CD1c-positive myeloid dendritic cell (primary cell): ENCODE measurements around the gene GDF15.
"Not testable (repeated sequence)": the region's sequence is repeated elsewhere in the genome, so short reads cannot be mapped to it uniquely, and the experiment has no call there.

ENCODE experiments used
- DNase-seq: peaks from one replicate; pipeline ENCODE4 v3.0.0-alpha.2; 2016; ENCODE audit errors: extremely low spot score

GDF15 gene, protein sequence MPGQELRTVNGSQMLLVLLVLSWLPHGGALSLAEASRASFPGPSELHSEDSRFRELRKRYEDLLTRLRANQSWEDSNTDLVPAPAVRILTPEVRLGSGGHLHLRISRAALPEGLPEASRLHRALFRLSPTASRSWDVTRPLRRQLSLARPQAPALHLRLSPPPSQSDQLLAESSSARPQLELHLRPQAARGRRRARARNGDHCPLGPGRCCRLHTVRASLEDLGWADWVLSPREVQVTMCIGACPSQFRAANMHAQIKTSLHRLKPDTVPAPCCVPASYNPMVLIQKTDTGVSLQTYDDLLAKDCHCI

DNA sequence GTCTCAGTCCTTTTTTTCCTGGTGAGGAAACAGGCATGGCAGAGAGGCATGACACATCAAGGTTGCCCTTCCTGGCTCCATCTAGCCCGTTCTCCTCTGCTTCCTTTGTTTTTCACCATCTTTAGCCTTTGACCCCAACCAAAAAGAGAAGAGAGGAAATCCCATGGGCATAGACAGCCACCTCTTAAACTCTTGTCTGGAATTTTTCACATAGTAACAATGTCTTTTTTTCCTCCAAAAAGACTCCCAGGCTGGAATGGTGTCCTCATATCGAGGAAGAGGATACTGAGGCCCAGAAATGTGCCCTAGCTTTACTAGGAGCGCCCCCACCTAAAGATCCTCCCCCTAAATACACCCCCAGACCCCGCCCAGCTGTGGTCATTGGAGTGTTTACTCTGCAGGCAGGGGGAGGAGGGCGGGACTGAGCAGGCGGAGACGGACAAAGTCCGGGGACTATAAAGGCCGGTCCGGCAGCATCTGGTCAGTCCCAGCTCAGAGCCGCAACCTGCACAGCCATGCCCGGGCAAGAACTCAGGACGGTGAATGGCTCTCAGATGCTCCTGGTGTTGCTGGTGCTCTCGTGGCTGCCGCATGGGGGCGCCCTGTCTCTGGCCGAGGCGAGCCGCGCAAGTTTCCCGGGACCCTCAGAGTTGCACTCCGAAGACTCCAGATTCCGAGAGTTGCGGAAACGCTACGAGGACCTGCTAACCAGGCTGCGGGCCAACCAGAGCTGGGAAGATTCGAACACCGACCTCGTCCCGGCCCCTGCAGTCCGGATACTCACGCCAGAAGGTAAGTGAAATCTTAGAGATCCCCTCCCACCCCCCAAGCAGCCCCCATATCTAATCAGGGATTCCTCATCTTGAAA lies at the start of gene GDF15:
Gene GDF15, plus strand, starts transcription at position 484 of the 868 bp plus-strand sequence. Its CDS starts 32 bp downstream, at position 516.
- peak; percentile 51 for DNase-seq

DNA sequence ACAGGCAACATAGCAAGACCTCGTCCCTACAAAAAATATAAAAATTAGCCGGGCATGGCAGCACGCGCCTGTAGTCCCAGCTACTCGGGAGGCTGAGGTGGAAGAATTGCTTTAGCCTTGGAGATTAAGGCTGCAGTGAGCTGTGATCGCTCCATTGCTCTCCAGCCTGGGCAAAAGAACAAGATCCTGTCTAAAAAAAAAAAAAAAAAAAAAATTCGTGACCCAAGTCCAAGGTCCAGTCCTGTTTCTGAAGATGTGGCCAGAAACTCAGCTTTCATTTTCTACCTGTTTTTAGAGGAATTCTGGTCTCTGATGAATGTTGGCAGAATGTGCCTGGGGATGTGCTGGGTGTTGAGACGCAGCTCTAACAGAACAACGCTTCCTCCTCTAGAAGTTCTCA lies 47.4 kb upstream of the GDF15 start:
- DNase-seq: no peak

DNA sequence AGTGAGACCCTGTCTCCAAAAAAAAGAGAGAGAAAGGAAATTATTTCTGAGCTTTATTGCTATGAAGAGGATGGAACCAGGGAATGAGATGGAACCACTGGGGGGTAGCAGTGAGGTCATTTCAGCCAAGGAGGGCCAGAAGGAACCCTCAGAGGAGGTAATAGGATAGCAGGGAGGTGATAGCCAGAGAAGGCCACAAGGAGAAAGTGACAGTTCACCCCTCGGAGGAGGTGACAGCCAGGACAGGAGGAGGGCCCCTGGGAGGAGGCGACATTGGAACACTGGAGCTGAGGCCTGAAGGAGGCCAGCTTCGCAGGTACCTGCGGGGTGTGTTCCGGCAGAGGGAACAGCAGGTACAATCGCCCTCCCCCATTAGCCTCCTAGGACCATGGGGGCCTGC lies 46.2 kb upstream of the GDF15 start:
- no peak for DNase-seq

DNA sequence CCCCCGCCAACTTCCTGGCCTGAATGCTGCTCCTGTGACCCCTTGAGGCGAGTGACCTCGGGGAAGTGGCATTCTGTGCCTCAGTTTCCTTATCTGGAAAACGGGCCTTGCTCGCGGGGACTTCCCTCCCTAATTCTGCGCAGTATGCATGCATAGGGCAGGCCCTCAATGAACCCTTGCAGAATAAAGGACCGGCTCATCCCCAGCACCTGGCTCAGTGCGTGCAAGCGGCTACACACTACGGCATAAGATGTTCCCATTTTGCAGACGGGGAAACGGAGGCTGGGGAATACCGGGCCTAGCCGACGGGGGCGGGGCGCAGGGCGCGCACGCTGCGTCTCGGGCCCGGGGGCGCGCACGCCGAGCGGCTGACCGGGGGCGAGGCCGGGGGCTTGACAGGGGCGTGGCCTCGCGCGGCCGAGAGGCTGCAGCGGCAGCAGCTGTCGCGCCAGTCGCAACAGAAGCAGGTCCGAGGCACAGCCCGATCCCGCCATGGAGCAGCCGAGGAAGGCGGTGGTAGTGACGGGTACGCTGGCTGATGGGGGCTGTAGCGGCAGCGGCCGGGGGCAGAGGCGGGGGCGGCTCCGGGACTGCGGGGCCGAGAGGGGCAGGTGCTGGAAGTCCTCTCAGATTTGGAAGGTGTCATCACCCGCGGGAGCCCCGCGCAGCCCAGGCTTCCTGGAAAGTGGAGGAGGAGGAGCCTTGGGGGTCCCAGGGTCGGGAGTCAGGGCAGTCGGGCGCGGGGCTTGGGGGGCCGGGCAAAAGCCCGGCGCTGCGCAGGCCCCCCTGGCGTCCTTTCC lies 45.6 kb upstream of the GDF15 start, which contains the start of gene PGPEP1:
Gene PGPEP1, plus strand, starts transcription at position 409 of the 800 bp plus-strand sequence. Its CDS starts 84 bp downstream, at position 493.
- DNase-seq: peak; percentile 72

DNA sequence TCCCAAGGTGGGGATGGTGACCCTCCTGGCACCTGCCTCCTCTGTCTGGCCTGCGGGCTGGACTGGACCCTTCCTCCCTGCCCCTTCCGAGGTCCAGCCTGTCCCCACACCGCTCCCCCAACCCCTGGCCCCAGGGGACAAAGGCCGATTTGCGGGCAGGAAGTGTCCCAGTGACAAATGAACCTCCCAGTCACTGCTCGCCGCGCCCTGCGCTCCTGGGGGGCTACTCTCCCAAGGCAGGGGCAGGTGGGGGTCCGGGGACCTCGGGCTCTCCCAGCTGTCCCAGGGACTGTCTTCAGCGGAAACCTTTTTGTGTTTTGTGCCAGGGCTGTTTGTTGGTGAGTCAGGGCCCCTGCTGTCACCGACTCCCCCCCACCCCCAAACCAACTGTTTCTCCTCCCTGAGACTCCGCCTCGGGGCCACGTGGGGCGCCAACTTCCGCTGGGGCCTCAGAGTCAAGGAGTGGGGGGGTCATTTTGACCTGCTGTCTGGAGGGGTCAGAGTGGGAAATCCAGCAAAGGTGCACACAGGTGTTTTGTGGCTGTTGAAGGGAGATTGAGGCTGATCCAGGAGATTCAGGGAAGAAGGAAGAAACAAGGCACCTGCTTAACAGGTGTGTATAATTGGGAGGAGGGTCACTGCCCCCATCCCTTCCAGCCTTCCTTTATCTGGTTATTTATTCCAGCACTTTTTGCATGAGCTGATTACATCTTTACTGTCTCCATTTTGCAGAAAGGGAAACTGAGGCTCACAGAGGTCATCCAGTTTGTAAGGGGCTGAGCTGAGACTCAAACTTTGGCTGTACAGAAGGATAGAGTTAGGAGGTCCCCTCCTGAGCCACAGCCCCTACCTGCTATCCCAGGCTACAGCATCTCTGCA lies 44.7 kb upstream of the GDF15 start:
- DNase-seq: peak; percentile 72

DNA sequence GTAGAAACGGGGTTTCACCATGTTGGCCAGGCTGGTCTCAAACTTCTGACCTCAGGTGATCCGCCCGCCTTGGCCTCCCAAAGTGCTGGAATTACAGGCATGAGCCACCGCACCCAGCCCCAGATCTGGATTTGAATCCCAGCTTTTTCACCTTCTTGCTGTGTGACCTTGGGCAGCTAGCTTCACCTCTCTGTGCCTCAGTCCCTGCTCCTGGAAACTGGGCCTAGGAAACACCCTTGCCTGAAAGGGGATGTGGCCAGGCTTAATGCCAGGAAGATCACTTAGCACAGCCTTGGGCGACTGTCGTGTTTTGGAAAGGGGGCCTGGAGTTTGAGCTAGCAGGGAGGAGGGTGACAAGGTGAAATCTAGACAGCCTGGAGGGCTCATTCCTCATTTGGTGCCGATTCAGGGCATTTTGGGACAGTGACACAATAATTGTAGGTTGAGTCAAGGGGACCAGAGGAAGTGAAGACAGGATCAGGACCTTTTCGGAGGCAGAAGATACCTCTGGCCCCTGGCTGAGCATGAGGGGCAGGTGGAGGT lies 43.8 kb upstream of the GDF15 start:
- no peak for DNase-seq

DNA sequence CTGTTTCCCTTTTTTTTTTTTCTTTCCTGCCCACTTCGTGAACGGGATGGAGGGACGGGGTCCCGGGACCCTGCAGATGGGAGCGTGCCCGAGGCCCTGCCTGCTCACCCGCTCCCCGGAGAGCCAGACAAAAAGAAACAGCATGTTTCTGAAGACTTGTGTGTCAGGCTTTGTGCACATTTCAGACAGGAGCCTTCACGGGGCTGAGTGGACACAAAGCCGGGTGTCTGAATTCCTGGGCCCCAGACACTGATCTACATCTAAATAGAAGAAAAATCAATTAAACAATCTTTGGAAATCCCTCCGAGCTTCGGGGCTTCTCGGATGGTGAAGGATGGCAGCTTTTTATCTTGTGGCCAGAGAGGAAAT lies 41.4 kb upstream of the GDF15 start:
- DNase-seq: no peak

DNA sequence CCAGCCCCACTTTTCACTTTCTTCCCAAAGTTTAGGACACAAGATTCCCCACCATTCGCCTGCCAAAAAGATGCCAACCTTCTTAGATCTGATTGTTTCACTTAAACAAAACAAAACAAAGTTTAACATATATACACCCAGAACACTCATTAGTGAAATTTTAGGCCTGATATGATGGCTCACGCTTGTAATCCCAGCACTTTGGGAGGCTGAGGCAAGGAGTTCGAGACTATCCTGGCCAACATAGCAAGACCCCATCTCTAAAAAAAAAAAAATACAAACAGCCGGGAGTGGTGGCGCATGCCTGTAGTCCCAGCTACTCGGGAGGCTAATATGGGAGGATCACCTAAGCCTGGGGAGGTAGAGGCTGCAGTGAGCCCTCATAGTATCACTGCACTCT lies 40.7 kb upstream of the GDF15 start:
- DNase-seq: no peak

DNA sequence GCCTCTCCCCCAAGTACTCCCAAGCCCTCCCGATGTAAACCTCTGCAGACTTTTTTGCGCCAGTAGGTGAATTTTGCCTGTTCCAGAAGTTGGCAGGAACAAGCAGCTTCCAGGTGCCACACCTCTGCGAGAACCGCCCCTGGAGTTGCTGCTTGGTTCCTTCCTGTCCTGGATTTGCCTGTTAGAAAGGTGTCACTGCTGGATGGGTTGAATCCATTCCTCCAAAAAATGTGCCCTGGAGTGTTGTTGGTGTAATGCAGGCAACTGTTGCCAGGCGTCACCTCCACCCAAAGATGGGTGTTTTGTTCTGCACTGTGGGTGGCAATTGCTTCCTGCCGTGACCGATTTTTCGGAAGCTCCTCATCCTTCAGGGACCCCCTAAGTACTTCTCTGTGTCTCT lies 39.9 kb upstream of the GDF15 start:
- no peak for DNase-seq

DNA sequence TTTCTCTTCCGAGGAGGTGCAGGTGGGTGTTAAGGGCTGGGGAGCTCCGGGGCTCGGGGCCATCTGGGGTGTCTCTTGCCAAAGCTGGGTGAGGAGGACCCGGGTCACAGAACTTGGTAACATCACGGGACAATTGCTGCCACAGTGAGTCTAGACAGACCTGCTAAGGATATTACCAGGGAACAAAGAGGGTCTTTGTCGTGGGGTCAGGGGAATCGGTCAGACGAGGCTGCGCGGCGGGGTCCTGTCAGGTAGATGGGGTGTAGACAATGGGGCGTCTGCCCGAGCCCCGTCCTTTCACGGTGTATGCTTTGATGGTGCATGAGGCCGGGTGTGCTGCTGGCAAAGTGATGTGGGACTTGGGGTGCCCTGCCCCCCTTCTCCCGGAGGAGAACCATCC lies 37.8 kb upstream of the GDF15 start:
- DNase-seq: no peak

DNA sequence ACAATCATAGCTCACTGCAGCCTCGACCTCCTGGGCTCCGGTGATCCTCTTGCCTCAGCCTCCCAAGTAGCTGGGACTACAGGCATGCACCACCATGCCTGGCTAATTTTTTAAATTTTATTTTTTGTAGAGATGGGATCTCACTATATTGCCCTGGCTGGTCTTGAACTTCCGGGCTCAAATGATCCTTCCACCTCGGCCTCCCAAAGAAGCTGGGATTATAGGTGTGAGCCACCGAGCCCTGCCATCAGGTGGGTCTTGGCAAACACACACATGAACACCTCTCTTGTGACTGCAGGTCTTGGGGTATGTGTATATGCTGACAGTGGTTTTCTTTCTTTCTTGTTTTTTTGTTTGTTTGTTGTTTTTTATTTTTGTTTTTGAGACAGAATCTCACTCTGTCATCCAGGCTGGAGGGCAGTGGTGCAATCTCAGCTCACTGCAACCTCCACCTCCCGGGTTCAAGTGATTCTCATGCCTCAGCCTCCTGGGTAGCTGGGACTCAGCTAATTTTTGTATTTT lies 37.1 kb upstream of the GDF15 start:
- not testable (repeated sequence) for DNase-seq

DNA sequence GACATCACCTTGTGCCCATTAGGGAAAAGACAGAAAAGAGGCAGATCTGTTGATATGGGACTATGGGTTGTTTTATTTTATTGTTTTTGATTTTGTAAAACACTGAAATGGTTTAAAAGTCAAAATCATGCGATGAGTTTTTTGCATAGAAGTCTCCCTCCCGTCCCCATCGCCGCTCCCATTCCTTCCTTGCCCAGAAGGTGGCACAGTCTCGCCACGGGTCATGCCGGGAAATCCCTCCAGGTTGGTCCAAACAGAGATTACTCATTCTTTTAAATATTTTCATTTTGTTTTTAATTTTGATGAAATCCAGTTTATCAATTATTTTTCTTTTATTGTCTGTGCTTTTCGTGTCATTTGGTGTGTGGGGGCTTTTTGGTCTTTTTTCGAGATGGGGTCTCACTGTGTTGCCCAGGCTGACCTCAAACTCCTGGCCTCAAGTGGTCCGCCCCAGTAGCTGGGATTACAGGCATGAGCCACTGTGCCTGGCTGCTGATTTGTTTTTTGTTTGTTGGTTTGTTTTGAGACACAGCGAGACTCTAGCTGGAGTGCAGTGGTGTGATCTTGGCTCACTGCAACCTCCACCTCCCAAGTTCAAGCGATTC lies 36.3 kb upstream of the GDF15 start:
- DNase-seq: peak; percentile 63

DNA sequence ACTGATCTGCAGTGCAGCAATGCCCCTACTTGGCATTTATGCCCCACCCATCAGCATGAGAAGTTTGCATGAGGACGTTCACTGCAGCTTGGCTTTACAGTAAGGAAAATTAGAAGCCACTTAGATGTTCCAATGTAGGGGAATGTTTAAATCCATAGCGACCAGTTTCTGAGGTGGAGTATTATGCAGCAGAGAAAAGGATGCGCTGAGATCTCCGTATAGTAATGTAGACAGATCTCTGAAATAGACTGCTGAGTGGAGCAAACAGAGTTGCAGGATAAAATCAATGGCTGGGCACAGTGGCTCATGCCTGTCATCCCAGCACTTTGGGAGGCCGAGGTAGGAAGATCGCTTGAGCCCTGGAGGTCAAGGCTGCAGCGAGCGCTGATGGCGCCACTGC lies 35.5 kb upstream of the GDF15 start:
- no peak for DNase-seq

DNA sequence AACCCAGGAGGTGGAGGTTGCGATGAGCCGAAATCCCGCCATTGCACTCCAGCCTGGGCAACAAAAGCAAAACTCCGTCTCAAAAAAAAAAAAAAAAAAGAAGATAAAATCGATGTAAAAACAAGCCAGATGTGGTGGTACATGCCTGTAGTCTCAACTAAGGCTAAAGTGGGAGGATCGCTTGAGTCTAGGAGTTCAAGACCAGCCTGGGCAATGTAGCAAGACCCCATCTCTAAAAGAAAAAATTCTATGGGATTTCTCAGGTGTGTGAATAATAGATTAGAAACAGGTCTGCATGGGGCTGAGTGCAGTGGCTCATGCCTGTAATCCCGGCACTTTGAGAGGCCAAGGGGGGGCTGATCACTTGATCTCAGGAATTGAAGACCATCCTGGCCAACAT lies 34.4 kb upstream of the GDF15 start:
- no peak for DNase-seq

DNA sequence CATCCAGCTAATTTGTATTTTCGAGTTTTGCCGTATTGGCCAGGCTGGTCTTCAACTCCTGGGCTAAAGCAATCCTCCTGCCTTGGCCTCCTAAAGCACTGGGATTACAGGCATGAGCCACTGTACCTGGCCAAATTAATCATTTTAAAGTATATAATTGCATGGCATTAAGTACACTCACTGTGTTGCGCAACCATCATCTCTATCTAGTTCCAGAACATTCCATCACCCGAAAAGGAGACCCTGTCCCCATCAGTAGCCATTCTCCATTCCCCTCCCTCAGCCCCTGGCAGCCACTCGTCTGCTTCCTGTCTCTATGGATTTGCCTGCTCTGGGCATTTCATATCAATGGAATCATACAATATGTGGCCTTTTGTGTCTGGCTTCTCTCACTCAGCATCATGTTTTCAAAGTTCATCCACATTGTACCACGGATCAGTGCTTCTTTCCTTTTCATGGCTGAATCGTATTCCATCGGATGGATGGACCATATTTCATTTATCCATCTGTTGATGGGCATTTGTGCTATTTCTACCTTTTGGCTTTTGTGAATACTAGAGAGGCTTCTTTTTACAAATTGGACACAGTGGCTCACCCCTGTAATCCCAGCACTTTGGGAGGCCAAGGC lies 32.5 kb upstream of the GDF15 start:
- no peak for DNase-seq

DNA sequence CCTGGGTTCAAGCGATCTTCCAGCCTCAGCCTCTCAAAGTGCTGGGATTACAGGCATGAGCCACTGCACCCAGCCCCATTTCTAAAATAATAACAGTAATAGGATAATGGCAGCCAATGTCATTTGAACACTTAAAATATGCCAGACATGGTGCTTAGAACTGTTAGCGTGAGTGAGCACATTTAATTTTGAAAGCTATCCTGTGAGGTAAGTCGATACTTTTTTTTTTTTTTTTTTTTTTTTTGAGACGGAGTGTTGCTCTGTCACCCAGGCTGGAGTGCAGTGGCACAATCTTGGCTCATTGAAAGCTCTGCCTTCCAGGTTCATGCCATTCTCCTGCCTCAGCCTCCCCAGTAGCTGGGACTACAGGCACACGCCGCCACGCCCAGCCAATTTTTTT lies 31.2 kb upstream of the GDF15 start:
- not testable (repeated sequence) for DNase-seq

DNA sequence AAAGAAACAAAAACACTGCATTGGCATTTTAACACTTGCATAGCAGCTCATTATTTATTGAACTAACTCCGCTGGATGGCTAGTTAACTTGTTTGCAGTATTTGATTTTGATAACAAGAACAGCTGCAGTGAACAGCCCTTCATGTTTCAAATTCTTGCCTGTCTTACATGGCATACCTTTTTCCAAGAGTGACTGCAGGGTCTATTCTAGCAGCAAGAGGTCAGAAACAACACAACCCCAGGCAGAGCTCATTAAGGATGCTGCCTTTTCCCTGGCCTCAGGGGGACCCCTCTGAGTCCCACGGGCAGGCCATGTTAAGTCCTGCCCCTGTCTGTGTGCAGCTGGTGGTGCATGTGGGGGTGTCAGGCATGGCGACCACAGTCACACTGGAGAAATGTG lies 28.9 kb upstream of the GDF15 start:
- DNase-seq: no peak

DNA sequence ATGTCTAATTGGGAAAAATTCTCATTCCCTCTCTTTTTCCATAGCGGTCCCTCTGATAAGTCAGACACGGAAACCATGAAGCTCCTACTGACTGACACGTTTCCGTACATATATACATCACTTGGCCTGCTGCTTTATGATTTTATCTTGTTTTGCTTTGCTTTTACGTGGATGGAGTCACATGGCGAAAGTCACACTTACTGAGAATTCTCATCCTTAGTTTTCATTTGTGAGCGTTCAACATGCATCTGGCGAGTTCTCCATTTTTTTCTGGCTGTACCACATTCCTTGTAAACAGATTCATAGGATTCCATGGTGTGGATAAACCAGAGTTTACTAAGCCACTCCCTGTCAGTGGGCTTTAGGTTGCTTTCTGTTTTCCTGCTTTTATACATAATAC lies 24.3 kb upstream of the GDF15 start:
- no peak for DNase-seq

DNA sequence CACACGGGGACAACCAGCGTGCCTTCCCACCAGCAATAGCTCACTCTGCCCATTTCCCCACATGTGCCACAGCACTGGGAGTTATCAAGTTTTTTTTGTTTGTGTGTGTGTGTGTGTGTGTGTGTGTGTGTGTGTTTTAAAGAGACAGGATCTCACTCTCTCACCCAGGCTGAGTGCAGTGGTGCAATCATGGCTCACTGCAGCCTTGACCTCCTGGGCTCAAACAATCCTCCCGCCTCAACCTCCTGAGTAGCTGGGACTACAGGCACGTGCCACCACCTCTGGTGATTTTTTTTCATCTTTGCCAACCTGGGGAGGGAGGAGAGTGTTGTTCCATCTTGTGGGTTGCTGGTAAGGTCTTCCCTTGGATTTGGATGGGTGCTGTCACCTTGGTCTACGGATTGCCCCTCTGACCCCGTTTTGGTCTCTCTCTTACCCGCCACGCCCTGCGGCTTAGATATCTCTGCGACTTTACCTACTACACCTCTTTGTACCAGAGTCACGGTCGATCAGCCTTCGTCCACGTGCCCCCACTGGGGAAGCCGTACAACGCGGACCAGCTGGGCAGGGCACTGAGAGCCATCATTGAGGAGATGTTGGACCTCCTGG lies 22.9 kb upstream of the GDF15 start:
- no peak for DNase-seq
